HL-60/S4 treated with phorbol 12-myristate 13-acetate at 8.2 ng/mL for 4 days and 3 days (cell line): ENCODE measurements around the gene FKBP1C.

Experiments used
- in situ Hi-C: fragments of 300-500 bp; cut with MboI; formaldehyde crosslinking; loops from 2 replicates; pipeline ENCODE4 v1.15.0; 2022; ENCODE audit warnings: low sequenced_read_pairs

Gene FKBP1C

GRCh38 chr6:63259153-63259552 lies 47.9 kb downstream of the FKBP1C start:
- in situ Hi-C loops, result no loop called here

GRCh38 chr6:63261820-63262219 lies 50.6 kb downstream of the FKBP1C start:
- in situ Hi-C loops, result no loop called here
